Thoracic aorta (tissue), 2 donors: ENCODE data around the gene KCNK7. TPM values are rescaled to one million over a fixed set of nuclear protein-coding genes. Genes with fewer than 3 reads are reported as not detected.

Source experiments
- ATAC-seq: fragments of 150-250 bp; one replicate; pipeline ENCODE4 v1.8.0; 2017; ENCODE audit warnings: low read depth; ENCODE audit not compliant: insufficient number of reproducible peaks, low FRiP score
- DNase-seq: peaks from one replicate; pipeline ENCODE4 v3.0.0-alpha.2; 2020; ENCODE audit warnings: low spot score
- H3K27ac ChIP-seq, 2 donors: fragments of 200-600 bp; sonication (generic); 1 replicate in 1 of 2; 2 replicates in 1 of 2; pipeline ENCODE4 v1.5.1; 2016; ENCODE audit warnings: mild to moderate bottlenecking in 2 of 2, moderate library complexity in 2 of 2
- H3K27me3 ChIP-seq: fragments of 200-600 bp; sonication (generic); replicated peaks from 2 replicates; pipeline ENCODE4 v1.6.0; 2016; ENCODE audit warnings: mild to moderate bottlenecking; ENCODE audit not compliant: insufficient read depth
- H3K36me3 ChIP-seq: fragments of 200-600 bp; sonication (generic); one replicate; pipeline ENCODE4 v1.5.1; 2016
- H3K4me1 ChIP-seq, 2 donors: fragments of 200-600 bp; sonication (generic); 1 replicate in 1 of 2; 2 replicates in 1 of 2; pipeline versions ENCODE4 v1.5.1 to v1.6.0; 2016; ENCODE audit warnings: low read depth in 2 of 2, mild to moderate bottlenecking in 1 of 2; ENCODE audit not compliant: control insufficient read depth in 1 of 2
- H3K4me3 ChIP-seq: fragments of 200-600 bp; sonication (generic); 2 replicates; pipeline ENCODE4 v1.5.1; 2016; ENCODE audit warnings: mild to moderate bottlenecking
- H3K9me3 ChIP-seq: fragments of 200-600 bp; sonication (generic); 2 replicates; pipeline ENCODE4 v1.5.1; 2016
- CTCF ChIP-seq: fragments of 200-600 bp; sonication (generic); IDR thresholded peaks from one replicate; pipeline ENCODE4 v1.5.1; 2019; ENCODE audit warnings: antibody characterized with exemption
- total RNA-seq, 2 donors: library from RNA; depleted of rRNA; stranded (reverse); fragments of >200 nt; gene quantifications; one replicate each; pipeline versions ENCODE4 v1.1.0 to v1.2.3, GENCODE V29; 2016

Gene KCNK7
- total RNA-seq, 2 donors from 2014 or later: 0.95 TPM; not detected in 1

GRCh38 chr11:65592858-65593517 is 2.6 kb downstream of the KCNK7 start:
- peak overlapping the region in 1 of 2 donors; percentile 50 for H3K27ac ChIP-seq
- no peak for TF ChIP-seq CTCF
- H3K4me1 ChIP-seq: peaks cover 5 to 22% of the 10 kb centered on the region in 2 donors
- no peak overlapping the region for H3K4me3 ChIP-seq
- DNase-seq (no peak), ATAC-seq (no peak)
- peaks cover 27% of the 10 kb centered on the region for H3K36me3 ChIP-seq
- H3K27me3 ChIP-seq: no peaks in the 10 kb centered on the region
- no peaks in the 10 kb centered on the region for H3K9me3 ChIP-seq

- Histone ChIP-seq H3K9me3 (no peaks in the 10 kb centered on the region), H3K36me3 (peaks cover 23% of the 10 kb centered on the region), H3K27me3 (no peaks in the 10 kb centered on the region), H3K4me1 (peaks cover 13 to 30% of the 10 kb centered on the region in 2 donors), H3K27ac (no peak overlapping the region), H3K4me3 (no peak overlapping the region)
- no peak for TF ChIP-seq CTCF
- ATAC-seq (no peak), DNase-seq (no peak)
Observed at GRCh38 chr11:65591939-65592857, 3.4 kb downstream of the KCNK7 start.

GRCh38 chr11:65590240-65590738 is 5.3 kb downstream of the KCNK7 start:
- TF ChIP-seq CTCF: no peak
- H3K4me1 ChIP-seq: peaks cover 24 to 49% of the 10 kb centered on the region in 2 donors
- no peaks in the 10 kb centered on the region for H3K27me3 ChIP-seq
- peaks cover 34% of the 10 kb centered on the region for H3K36me3 ChIP-seq
- no peaks in the 10 kb centered on the region for H3K9me3 ChIP-seq
- no peak for DNase-seq
- H3K4me3 ChIP-seq: no peak overlapping the region
- no peak for ATAC-seq
- H3K27ac ChIP-seq: no peak overlapping the region

GRCh38 chr11:65589444-65590239 is 6.0 kb downstream of the KCNK7 start:
- TF ChIP-seq CTCF: no peak
- Histone ChIP-seq H3K9me3 (no peaks in the 10 kb centered on the region), H3K4me1 (peaks cover 24 to 49% of the 10 kb centered on the region in 2 donors), H3K27ac (peak overlapping the region in 1 of 2 donors; percentile 75), H3K27me3 (no peaks in the 10 kb centered on the region), H3K36me3 (peaks cover 36% of the 10 kb centered on the region), H3K4me3 (no peak overlapping the region)
- DNase-seq (no peak), ATAC-seq (no peak)
